ENCODE data around the gene NOL12.

GRCh38 chr22:37701141-37701786 lies 15.1 kb downstream of the NOL12 start:
- TF ChIP-seq, protein P1, sequence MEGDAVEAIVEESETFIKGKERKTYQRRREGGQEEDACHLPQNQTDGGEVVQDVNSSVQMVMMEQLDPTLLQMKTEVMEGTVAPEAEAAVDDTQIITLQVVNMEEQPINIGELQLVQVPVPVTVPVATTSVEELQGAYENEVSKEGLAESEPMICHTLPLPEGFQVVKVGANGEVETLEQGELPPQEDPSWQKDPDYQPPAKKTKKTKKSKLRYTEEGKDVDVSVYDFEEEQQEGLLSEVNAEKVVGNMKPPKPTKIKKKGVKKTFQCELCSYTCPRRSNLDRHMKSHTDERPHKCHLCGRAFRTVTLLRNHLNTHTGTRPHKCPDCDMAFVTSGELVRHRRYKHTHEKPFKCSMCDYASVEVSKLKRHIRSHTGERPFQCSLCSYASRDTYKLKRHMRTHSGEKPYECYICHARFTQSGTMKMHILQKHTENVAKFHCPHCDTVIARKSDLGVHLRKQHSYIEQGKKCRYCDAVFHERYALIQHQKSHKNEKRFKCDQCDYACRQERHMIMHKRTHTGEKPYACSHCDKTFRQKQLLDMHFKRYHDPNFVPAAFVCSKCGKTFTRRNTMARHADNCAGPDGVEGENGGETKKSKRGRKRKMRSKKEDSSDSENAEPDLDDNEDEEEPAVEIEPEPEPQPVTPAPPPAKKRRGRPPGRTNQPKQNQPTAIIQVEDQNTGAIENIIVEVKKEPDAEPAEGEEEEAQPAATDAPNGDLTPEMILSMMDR (IDR thresholded peaks at IDR 0.05) = no peak
- TF ChIP-seq POLR2AphosphoS5 (IDR thresholded peaks at IDR 0.05) (no peak), POLR2A (IDR thresholded peaks at IDR 0.05) (no peak)
